ENCODE results near the gene CYB561D2. TPM values are rescaled to one million over a fixed set of nuclear protein-coding genes. Genes with fewer than 3 reads are reported as not detected.

The CYB561D2 gene
- total RNA-seq, 3 donors from 2014 or later (not counting 1 experiment from before 2014, with no cell fraction given) = 39.6 to 54.0 (median 50.5) TPM

DNA sequence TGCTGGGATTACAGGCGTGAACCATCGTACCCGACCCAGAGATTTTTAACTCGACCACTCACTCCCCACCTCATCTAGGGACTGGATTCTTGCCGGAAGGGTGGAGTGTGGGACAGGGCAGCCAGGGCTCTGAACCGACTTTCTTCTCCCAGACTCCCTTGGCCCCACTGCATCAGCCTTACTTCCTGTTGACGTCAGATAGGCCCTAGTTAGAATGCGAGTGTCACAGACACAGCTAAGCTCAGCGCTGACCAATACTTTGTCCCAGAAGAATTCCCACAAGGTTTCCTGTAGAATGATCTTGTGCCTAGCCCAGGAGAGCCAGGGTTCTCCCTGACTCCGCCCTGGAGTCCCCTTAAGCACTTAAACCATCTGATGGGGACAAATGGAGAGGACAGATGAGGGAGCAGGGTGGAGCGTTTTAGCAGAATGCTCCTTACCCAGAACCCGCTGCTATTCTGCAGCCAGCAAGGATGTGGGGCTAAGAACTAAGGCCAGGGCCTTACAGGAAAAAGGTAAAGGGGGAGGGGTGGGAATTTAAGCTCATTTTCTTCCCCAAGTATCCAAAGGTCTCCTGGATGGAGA is 16.8 kb upstream of the CYB561D2 start:
- 70% methylated on average over 12 of the region's 12 CpGs for WGBS (ENCODE audit: insufficient coverage)
- Histone ChIP-seq H3K27me3 (ENCODE audit: control insufficient read depth, insufficient read depth, low read length) (no peaks in the 10 kb centered on the region), H3K36me3 (ENCODE audit: control insufficient read depth, insufficient read depth, low read length) (peaks cover 46% of the 10 kb centered on the region), H3K9me3 (ENCODE audit: control insufficient read depth, insufficient read depth, low read length) (no peaks in the 10 kb centered on the region), H3K4me3 (ENCODE audit: low read length) (no peak overlapping the region), H3K4me1 (ENCODE audit: control insufficient read depth, insufficient read depth, low read length) (peaks cover 63% of the 10 kb centered on the region), H3K27ac (ENCODE audit: low read length) (peak overlapping the region; percentile 69)
- no peak for ATAC-seq
- intact Hi-C loops (cut with micrococcal nuclease) = no loop called here
- Mint-ChIP-seq H3K36me3 (peaks cover 2% of the 10 kb centered on the region), H3K27ac (peak overlapping the region; percentile 88 to 93), H3K27me3 (ENCODE audit: low read depth in 2 of 2) (no peaks in the 10 kb centered on the region), H3K4me3 (peak overlapping the region; percentile 63), H3K9me3 (no peaks in the 10 kb centered on the region), H3K4me1 (peaks cover 40 to 60% of the 10 kb centered on the region in 2 donors)
- TF ChIP-seq, protein P1, sequence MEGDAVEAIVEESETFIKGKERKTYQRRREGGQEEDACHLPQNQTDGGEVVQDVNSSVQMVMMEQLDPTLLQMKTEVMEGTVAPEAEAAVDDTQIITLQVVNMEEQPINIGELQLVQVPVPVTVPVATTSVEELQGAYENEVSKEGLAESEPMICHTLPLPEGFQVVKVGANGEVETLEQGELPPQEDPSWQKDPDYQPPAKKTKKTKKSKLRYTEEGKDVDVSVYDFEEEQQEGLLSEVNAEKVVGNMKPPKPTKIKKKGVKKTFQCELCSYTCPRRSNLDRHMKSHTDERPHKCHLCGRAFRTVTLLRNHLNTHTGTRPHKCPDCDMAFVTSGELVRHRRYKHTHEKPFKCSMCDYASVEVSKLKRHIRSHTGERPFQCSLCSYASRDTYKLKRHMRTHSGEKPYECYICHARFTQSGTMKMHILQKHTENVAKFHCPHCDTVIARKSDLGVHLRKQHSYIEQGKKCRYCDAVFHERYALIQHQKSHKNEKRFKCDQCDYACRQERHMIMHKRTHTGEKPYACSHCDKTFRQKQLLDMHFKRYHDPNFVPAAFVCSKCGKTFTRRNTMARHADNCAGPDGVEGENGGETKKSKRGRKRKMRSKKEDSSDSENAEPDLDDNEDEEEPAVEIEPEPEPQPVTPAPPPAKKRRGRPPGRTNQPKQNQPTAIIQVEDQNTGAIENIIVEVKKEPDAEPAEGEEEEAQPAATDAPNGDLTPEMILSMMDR (IDR thresholded peaks at IDR 0.05) = no peak
- DNase-seq = peak in 1 of 2 donors; percentile 76

DNA sequence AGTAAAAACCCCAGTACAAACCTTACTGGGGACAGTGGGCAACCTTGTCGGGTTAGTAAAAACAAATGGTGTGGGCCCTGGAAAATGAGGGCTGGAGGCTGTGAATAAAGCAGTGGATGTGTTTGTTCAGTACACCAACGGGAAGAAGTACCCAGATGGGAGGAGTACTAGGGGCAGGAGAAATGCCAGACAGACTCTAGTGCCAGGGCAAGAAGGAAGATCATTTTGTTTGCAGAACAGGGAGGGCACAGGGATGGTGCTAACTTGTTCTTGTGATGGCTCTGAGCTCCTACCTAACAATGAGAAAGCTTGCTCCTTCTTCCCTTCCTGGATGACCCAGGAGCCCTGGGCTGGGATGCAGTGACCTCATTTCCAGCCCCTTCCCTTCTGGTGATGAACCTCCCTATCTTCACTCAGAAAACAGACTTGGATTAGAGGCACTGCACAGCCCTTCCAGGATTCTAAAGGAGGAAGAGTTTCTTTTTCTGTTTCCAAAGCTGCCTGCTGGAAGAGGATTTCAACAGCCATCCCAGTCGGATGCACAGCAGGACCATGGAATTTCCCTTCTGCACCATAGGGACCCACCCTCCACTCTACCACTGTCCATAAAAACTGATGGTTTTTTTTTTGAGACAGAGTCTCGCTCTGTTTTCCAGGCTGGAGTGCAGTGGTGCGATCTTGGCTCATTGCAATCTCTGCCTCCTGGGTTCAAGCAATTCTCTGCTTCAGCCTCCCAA is 16.2 kb upstream of the CYB561D2 start:
- H3K4me1 Mint-ChIP-seq = peaks cover 47 to 66% of the 10 kb centered on the region in 2 donors
- no peaks in the 10 kb centered on the region for H3K9me3 Mint-ChIP-seq
- H3K27me3 Mint-ChIP-seq (ENCODE audit: low read depth in 2 of 2) = no peaks in the 10 kb centered on the region
- intact Hi-C loops (cut with micrococcal nuclease) = loop anchor here (5.0 kb wide), 1 partner anchor 37 kb away; the partner anchor contains the start of genes HYAL3 and NAA80
- Histone ChIP-seq H3K9me3 (ENCODE audit: control insufficient read depth, insufficient read depth, low read length) (no peaks in the 10 kb centered on the region), H3K36me3 (ENCODE audit: control insufficient read depth, insufficient read depth, low read length) (peaks cover 43% of the 10 kb centered on the region), H3K4me3 (ENCODE audit: low read length) (no peak overlapping the region), H3K4me1 (ENCODE audit: control insufficient read depth, insufficient read depth, low read length) (peaks cover 68% of the 10 kb centered on the region), H3K27ac (ENCODE audit: low read length) (peak overlapping the region; percentile 69), H3K27me3 (ENCODE audit: control insufficient read depth, insufficient read depth, low read length) (no peaks in the 10 kb centered on the region)
- peaks cover 9% of the 10 kb centered on the region for H3K36me3 Mint-ChIP-seq
- H3K27ac Mint-ChIP-seq = peak overlapping the region; percentile 88 to 93
- ATAC-seq (no peak), DNase-seq (no peak)
- peak overlapping the region; percentile 63 for H3K4me3 Mint-ChIP-seq
- TF ChIP-seq, protein P1 (IDR thresholded peaks at IDR 0.05) = no peak
- WGBS (ENCODE audit: insufficient coverage) = 80% methylated on average over 5 of the region's 5 CpGs

DNA sequence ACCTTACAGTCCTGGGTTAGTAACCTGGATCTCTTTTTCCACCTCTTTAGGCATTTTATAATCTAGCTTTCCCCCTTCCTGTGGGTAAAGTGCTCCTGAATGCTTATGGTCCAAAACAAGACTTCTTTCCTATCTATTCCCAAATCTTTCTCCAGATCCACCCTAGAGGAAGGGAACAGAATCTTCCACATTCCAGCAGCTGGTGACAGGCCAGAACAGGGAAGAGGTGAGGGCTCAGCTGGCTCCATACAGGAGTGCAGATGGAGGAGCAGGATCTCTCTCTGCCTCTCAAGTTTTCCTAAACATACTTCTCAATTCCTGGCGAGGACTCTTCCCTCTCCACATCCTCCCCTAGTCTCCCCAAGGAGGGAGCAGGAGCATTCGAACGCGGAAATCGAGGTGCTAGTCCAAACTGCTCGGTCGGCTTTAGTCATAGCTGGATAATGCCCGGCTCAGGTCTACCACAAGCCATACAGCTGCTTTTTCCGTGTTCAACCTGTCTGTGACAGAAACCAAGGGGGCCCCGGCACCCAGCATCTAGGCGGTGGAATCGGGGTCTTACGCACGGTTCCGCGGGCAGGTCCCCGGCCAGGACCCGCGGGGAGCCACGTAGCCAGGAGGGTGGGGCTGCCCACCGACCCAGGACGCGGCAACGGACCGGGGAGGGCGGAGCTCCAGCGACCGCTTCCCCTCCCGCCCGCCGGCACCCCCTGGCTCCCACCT is 14.0 kb upstream of the CYB561D2 start:
- Histone ChIP-seq H3K36me3 (ENCODE audit: control insufficient read depth, insufficient read depth, low read length) (peaks cover 21% of the 10 kb centered on the region), H3K4me1 (ENCODE audit: control insufficient read depth, insufficient read depth, low read length) (peaks cover 74% of the 10 kb centered on the region), H3K9me3 (ENCODE audit: control insufficient read depth, insufficient read depth, low read length) (no peaks in the 10 kb centered on the region), H3K27ac (ENCODE audit: low read length) (peak overlapping the region; percentile 93), H3K27me3 (ENCODE audit: control insufficient read depth, insufficient read depth, low read length) (no peaks in the 10 kb centered on the region), H3K4me3 (ENCODE audit: low read length) (peak overlapping the region; percentile 80)
- Mint-ChIP-seq H3K4me1 (peaks cover 57 to 83% of the 10 kb centered on the region in 2 donors), H3K9me3 (no peaks in the 10 kb centered on the region), H3K4me3 (peak overlapping the region; percentile 98), H3K36me3 (peaks cover 13% of the 10 kb centered on the region), H3K27me3 (ENCODE audit: low read depth in 2 of 2) (no peaks in the 10 kb centered on the region), H3K27ac (peak overlapping the region; percentile 93 to 96)
- TF ChIP-seq, protein P1 (IDR thresholded peaks at IDR 0.05) = no peak
- DNase-seq (no peak), ATAC-seq (peak in 2 of 3 donors; percentile 1 to 4)
- intact Hi-C loops (cut with micrococcal nuclease) = loop anchor here (2.0 to 5.0 kb wide), 2 partner anchors 16 to 39 kb away; partner anchors contain the start of genes HYAL3 and NAA80
- WGBS (ENCODE audit: insufficient coverage) = 3% methylated on average over 31 of the region's 31 CpGs
